Hepatocyte (in vitro differentiated cells): ENCODE data around the gene DLX3.

ENCODE experiments used
- CTCF ChIP-seq: fragments of 200-600 bp; sonication (generic); IDR thresholded peaks from 2 replicates; pipeline ENCODE4 v1.5.1; 2016; ENCODE audit warnings: antibody characterized with exemption, mild to moderate bottlenecking; ENCODE audit not compliant: poor library complexity
- EZH2 ChIP-seq: fragments of 200-600 bp; sonication (generic); IDR thresholded peaks from 2 replicates; pipeline ENCODE4 v1.6.1; 2016; ENCODE audit warnings: antibody characterized with exemption, mild to moderate bottlenecking, borderline replicate concordance
- EZH2phosphoT487 ChIP-seq: fragments of 200-600 bp; sonication (generic); IDR thresholded peaks from one replicate; pipeline ENCODE4 v1.6.1; 2018; ENCODE audit warnings: antibody characterized with exemption, mild to moderate bottlenecking, low read depth, moderate library complexity; ENCODE audit not compliant: unreplicated experiment, severe bottlenecking

GRCh38 chr17:50021681-50022370 lies 26.8 kb upstream of the DLX3 start:
- no peak for TF ChIP-seq EZH2phosphoT487
- no peak for TF ChIP-seq CTCF
- no peak for TF ChIP-seq EZH2
